Measurements from ENCODE around the gene IL17RB.

The IL17RB gene

DNA sequence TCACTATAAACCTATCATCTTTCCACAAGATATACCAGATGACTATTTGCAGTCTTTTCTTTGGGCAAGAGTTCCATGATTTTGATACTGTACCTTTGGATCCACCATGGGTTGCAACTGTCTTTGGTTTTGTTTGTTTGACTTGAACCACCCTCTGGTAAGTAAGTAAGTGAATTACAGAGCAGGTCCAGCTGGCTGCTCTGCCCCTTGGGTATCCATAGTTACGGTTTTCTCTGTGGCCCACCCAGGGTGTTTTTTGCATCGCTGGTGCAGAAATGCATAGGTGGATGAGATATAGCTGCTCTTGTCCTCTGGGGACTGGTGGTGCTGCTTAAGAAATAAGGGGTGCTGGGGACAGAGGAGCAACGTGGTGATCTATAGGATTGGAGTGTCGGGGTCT, 33.9 kb upstream of the IL17RB start:
- DNase-seq = no peak

DNA sequence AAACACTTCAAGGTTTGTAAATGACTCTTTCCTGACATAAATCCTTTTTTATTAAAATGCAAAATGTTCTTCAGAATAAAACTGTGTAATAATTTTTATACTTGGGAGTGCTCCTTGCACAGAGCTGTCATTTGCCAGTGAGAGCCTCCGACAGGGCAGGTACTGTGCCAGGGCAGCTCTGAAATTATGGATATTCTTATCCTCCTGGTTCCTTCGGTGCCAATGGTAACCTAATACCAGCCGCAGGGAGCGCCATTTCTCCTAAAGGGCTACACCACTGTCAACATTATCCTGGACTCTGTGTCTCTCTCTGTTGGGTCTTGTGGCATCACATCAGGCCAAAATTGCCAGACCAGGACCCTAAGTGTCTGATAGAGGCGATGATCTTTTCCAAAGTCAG, 33.1 kb upstream of the IL17RB start:
- DNase-seq = no peak

DNA sequence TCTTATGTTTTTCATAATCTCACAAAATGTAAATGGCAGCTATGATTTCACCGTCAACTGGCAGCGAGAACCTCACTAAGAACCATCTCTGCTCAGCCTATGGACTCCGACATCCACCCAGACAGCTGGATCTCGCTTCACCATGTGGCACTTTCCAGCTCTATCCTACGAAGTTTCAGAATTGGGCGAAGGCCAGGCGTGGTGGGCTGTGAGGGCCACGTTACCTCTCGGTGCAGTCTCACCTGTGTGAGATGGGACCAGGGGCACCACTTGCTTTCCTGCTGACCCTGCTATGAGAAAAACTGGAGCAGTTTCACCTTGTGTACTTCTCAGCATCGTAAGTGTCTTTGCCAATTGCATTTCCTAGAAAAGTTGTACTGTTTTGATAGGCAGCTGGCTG, 32.5 kb upstream of the IL17RB start:
- DNase-seq = no peak

DNA sequence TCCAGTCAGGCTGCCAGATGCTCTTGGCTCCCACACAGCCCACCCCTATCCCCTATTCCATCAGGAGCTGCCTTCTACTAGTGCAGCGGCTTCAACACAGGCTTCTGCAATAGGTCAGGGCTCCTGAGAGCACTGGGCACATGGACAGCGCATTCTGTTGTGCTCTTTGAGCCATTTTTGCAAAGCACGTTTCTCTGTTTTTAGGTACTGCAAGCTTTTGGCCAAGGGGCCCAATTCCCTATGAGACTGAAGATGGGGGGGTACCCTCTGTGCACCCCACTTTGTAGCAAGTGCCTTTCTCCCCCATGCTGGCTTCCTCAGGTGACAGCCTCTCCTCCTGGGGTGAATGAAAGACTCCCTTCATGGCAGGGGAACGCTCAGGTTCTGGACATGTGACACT, 31.3 kb upstream of the IL17RB start:
- no peak for DNase-seq

DNA sequence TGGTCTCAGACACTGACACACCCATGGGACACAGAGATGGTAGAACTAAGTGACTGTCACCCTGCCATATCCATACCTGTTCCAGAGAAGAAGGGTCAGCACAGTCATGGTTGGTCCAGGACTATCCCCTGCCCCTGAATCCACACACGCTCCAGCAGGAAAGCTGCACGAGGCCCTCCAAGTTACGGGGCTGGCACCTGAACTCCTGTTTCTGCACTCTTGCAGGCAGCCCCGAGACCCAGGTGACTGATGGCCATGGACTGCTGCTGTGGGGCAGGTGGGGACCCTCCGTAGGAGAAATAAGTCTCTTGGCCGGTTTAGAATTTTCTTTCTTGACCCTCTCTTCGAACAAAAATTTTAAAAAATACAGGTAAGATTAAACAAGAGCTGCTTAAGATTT, 30.7 kb upstream of the IL17RB start:
- no peak for DNase-seq

DNA sequence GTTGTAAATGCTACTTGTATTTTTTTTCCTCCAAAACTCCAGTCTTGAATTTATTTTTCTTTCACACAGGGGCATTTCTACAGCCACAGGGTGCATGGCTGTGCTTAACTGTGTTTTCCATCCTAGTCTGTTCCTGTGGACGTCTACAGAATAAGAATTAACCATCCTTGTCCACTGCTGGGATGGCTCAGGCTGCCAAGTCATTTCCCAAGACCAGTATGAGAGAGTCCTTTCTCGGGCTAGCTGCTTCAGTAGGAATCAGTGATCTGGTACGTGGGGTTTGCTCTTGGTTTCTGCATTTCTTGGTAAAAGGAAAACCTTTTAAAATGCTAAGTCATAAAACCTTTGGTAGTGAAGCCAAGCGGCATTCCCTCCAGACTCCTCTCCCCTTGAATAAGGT, 29.9 kb upstream of the IL17RB start:
- DNase-seq = no peak

DNA sequence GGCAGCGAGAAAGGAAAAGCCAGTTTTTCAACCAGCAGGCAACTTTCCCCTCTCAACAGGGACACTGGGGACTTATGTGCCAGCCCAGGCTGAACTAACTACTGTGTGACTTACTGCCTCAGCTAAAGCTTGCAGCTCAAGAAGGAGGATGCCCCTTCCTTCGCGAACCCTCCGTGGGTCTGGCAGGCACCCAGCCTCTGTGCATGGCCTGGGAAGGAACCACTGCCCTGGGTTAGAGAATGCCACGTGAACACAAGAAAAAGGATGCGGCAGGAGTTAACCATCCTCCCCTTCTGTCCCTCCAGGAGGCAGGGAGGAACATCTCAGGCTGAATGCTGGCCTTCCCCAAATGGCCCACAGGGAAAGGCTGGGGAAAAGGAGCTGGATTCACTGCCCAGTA, 29.2 kb upstream of the IL17RB start:
- no peak for DNase-seq

DNA sequence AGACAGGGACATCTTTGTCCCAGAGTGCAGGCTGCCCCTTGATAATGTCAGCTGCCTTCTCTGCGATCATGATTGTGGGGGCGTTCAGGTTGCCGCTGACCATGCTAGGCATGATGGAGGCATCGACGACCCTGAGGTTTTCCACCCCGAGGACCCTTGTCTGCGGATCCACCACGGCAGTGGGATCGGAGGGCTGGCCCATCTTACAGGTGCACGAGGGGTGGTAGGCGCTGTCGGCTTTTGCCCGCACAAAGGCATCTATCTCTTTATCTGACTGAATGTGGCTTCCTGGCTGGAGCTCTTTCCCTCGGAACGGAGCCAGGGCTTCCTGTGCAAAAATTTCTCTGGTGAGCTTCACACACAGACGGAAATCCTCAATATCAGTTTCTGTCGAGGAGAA, 28.6 kb upstream of the IL17RB start:
- no peak for DNase-seq

DNA sequence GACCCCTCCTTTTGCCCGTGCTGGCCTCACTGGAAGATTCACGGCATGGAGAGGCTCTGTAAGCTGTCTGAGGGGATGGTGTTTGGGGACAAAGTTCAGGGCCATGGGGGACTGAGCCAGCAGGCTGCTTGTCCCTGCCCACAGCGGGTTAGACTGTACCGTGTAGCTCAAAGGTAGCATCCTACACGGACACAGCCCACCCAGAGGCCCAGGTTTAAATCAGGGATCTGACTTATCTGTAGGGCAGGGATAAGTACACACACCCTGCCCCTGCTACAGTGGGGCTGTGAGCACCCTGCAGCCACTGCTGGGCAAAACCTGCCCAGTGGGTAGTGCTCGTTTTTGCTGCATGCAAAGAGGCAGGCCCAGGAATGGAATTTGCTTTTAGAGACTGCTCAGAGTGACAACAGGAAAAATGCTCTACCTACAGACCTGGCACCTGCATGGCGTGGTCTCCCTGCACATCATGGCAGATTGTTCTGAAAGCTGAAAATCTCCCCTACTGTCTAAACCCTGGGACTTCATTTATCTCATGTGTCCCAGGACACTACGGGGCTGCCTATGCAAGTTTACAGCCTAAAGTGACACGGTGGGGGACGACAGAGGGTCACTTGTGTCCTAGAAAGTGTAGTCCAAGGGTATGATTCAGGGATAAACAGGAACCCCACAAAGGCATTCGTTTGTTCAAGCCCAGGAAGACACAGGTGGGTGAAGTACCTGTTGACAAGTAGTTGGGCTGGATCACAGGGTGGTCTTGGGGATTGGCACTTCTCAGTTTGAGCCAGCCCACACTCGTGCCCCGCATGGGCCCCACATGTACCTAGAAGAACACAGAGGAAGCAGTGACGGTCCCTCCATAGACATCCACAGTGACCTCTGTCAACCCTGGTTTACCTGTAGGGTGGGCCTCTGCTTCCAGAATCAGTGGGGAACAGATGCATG, 27.9 kb upstream of the IL17RB start:
- no peak for DNase-seq

DNA sequence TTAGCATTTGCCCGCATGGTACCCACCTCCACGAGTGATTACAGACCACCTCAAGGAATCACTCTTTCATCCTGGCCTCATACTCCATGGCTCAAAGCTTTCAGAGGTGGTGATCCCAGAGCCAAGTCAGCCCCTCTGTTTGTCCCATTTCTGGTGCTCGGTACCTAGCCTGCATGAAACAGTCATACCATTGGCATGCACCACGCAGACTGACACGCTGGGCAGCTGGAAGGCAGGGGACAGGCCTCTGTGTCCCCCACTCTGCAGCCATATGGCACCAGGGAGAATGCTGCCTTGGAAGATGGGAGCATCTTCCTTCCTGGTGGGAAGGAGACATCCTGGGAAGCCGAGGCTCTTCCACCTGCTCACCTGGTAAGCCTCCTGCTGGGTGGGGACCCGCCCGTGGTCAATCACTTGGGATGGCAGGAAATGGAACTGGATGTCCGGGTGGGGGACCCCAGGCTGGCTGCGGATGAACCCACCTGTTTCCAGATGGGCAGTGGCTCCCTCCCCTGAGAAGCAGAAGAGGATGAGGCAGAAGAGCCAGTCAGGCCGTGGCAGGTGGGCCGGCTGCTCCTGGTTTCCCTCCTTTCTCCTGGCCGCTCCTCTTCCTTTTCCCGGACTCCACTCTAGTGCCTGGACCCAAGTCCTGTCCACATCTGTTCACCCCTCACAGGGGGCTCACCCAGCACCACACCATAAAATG, 27.1 kb upstream of the IL17RB start:
- no peak for DNase-seq

DNA sequence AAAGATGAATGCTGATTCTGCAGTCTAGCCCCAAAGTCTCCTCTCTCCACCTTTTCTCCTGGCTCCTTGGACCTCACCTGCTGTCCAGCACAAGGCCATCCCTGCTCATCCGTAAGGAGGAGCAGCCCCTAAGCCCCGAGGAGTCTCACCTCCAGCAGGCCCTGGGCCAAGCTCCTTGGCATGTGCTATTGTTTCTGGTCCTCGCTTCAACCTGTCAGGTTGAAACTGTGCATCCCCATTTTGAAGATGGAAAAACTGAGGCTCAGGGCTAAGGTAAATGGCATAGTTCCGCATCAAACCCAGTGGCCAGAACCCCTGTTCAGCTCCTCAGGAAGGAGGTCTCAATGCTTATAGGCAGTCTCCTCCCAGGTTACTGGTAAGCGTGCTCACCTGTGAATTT, 26.3 kb upstream of the IL17RB start:
- DNase-seq = no peak

DNA sequence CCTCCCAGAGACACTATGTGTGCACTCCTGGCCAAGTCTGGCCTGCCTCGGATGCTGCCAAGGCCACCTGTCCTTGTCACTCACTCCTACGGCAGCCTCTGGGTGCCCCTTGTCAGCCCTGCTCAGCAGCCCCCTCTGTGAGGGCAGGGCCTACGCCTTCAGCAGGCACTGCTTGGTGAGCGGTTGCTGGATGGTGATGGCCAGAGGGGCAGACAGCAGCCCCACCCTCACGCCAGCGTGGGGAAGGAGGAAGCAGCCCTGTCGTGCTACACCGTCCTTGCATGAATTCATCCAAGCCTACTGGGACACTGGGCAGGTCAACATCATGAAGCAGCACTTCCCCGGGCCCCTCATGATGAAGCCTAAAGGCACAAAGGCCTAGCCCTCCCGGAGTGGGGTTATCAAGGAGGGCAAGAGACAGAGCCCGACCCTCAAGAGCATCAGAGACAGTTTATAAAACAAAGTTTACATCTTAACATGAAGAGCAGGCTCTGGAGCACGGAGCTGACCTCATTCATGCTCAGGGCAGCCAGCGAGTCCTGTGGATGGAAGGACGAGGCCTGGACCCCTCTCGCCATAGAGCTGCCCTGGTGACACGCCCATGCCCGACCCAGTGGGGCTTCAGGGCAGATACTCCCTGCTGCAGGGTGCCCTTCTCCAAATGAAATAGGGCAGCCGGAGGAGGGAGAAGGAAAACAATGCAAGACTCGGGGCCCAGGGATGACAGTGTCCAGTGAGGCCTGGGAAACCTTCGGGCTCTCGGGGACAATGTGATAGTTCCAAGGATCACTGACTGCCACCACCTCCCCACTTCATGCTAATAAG, 25.4 kb upstream of the IL17RB start:
- no peak for DNase-seq

DNA sequence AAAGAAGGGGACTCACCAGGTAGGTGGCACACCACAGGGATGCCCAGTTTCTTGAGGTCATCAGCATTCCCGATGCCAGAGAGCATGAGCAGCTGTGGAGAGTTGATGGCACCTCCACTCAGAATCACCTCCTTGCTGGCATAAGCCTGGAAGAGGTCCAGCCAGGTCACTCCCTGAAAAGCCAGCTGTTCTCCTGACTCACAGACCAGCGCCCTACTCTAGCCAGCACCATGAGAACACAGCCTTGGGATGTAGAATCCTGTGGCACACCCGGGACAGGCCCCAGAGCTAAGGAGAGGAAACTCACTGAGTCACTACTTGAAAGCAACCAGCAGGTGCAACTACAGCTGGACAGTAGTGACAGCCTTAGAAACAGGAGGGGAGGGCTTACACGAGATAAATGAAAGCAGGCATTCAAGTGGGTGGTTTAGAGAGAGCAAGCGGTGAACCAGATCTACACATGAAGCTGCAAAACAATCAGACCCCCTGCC, 24.7 kb upstream of the IL17RB start:
- DNase-seq = no peak

DNA sequence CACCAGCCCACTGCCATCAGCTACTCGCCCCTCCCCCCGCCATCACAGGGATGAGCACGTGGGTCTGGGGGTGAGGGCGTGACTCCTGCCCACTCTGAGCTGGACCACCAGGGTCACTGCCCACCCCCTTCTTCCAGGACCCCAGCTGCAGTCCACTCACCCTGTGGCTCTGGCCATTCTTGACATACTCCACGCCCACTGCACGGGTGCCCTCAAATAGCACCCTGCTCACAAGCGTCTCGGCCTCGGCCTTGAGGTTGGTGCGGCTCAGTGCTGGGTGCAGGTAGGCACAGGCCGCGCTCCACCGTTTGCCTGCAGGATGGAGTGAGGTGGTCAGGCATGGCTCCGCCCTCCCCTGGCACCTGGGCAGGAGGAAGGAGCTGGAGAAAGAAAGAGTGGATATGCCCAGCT, 24.0 kb upstream of the IL17RB start:
- no peak for DNase-seq

DNA sequence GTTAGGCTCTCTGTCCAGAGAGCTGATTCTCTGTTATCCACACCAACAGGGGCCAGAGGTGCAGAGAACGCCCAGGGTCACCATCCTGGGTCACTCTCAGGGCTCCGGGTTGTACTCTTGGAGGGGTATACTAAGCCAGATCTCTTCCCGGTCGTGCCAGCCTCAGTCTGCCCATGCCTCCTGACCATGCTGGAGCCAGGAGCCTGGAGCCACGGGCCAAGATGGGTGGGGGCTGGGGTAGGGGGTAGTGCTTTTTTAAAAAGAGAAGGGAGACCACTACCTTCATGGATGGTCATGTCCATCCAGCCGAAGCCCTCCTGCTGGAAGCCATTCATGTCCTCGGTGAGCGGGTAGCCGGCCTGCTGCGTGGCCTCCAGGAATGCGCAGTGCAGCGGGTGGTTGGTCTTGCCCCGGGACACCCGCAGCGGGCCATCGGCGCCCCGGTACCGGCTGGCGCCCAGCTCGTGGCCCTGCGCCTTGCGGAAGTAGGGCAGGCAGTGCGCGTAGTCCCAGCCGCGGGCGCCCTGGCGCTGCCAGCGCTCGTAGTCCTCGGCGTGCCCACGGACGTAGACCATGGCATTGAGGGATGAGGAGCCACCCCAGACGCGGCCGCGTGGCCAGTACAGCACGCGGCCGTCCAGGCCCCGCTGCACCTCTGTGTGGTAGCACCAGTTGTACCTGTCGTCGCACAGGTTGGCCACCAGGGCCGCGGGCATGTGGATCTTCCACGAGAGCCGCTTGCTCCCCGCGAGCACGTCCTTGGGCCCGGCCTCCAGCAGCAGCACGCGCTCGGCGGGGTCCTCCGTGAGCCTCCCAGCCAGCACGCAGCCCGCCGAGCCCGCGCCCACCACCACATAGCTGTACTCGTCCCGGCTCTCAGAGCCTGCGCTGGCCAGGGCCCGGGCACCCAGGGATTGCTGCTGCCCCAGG, 23.1 kb upstream of the IL17RB start:
- no peak for DNase-seq

DNA sequence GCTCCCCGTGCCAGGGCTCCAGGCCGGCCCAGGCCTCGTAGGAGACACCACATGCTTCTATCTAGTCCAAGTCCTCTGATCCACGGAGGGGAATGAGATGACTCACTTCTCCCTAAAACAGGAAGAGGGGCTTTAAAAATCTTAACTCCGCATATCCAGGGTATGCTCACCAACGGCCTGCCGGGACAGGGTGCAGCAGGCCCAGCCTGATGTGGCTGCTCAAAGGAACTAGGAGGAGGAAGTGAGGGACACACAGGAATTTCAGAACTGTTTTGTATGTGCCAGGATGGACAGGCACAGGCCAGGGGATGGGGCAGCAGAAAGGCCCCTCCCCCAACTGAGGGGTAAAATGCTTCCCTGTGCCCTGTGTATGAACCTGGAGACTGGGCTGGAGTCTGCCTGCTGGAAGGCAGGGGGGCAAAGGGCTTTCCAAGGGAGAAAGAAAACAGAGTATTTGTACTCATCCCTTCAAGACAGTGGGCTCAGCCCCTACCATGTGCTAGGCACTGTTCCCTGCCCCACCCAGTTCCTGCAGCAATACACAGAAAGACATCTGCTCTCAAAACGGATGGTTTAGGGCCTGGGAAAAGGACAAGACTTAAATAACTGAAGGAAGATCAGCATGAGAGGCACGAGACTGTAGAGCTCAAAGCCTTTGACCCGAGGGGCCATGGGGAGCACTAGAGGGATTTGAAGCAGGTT, 22.3 kb upstream of the IL17RB start:
- no peak for DNase-seq

DNA sequence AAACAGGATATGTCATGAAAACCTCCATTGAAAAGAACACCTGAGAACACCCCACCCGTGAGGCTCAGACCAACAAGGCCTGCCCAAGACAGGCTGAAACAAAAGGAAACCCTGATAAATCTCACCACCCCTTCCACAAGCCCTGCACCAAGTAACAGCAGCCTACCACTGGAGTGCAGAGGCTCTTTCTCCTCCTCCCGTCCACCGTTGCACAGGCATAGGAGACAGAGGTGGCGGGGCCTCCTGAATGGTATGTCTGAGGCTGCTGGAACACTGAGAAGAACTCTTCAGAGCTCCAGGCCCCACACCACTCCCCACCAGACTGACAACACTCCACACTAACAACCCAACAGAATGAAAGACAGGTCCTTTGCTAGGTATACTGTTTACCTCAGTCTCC, 21.6 kb upstream of the IL17RB start:
- no peak for DNase-seq

DNA sequence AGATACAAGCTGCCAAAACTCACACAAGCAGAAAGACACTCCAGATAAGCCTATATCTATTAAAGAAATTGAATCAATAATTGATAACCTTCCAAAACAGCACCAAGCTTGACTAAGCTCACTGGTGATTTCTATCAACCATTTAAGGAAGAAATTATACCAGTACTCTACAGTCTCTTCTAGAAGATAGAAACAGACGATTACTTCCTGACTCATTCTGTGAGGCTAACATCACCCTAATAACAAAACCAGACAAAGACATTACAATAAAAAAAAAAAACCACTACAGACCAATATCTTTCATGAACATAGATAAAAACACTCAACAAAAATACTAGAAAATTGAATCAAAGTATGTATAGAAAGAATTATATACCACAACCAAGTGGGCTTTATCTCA, 20.3 kb upstream of the IL17RB start:
- DNase-seq = no peak

DNA sequence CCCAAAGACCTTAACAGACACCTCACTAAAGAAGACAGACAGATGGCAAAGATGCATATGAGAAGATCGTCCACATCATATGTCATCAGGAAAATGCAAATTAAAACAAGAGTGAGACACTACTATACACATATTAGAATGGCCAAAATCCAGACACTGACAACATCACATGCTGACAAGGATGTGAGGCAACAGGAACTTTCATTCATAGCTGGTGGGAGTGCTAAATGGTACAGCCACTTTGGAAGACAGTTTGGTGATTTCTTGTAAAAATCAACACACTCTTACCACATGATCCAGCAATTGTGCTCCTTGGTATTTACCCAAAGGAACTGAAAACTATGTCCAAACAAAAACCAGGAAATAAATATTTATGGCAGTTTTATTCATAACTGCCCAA, 17.8 kb upstream of the IL17RB start:
- DNase-seq = no peak

DNA sequence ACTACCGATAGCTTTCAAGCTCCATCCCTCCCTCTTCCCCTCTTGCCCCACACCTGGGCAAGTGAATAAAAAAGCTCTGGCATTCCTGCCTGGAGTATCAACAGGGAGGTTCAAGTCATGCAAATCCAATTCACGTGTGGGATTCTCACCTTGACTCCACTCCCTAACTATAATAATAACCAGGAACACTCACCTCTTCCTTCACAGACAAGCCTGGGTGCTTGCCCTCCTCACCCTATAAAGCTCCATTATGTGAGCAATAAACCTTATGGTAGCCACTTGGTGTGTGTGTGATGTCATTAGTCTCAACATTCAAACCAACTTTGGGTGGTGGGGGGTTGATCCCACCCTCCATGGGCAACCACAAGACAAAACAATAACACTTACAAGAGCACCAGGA, 16.8 kb upstream of the IL17RB start:
- DNase-seq = no peak

DNA sequence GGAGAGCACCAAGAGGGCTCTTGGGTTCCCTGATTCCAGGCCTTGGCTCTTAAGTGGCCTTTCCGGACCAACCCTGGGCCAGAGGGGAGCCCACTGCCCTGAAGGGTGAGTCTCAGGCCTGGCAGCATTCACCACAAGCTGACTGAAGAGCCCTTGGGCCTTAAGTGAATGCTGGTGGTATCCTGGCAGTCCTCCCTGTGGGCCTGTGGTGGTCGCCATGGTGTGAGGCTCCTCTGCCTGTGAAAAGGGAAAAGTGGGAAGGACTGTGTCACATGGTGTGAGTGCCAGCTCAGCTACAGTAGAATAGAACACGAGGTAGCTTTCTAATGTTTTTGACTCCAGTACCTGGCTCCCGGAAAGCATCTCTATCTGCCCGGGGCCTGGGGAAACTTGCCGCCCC, 15.4 kb upstream of the IL17RB start:
- no peak for DNase-seq
